Measurements from ENCODE around the gene PRKD2. TPM values are rescaled to one million over a fixed set of nuclear protein-coding genes. Genes with fewer than 3 reads are reported as not detected.
A peak's percentile ranks its signal among the peaks of the same experiment; 100 is the strongest.

Gene PRKD2
- total and polyA plus RNA-seq, 8 donors: 7.0 to 50.6 (median 26.3) TPM

DNA sequence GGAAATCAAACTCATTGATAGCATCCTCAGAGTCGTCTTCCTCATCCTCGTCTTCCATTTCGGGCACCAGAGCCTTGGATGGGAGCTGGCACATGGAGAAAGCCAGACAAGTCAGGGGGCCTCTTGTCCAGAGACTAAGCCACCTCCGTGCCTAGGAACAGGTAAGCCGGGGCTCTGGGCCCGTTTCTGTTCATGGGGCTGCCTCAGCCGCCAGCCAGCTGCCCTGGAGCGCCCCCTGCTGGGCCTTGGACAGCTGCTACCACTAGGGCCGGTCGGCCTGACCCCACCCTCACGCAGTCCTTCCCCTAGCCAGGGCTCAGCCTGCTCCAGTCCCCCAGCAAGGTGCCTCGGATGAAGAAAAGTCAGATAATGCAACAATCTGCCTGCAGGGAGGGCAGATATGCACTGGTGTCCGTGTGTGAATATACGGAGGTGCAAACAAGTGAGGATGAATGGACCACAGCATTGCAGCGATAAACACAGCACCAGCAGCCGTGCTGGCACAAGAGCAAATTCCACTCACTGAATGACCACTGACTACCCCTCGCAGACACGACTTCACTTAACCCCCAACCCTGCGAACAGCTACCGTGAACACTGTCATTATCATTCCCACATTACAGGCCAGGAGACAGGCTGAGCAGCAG is 11.9 kb upstream of the PRKD2 start:
- H3K27me3 ChIP-seq: no peaks in the 10 kb centered on the region
- TF ChIP-seq, protein P1, sequence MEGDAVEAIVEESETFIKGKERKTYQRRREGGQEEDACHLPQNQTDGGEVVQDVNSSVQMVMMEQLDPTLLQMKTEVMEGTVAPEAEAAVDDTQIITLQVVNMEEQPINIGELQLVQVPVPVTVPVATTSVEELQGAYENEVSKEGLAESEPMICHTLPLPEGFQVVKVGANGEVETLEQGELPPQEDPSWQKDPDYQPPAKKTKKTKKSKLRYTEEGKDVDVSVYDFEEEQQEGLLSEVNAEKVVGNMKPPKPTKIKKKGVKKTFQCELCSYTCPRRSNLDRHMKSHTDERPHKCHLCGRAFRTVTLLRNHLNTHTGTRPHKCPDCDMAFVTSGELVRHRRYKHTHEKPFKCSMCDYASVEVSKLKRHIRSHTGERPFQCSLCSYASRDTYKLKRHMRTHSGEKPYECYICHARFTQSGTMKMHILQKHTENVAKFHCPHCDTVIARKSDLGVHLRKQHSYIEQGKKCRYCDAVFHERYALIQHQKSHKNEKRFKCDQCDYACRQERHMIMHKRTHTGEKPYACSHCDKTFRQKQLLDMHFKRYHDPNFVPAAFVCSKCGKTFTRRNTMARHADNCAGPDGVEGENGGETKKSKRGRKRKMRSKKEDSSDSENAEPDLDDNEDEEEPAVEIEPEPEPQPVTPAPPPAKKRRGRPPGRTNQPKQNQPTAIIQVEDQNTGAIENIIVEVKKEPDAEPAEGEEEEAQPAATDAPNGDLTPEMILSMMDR (IDR thresholded peaks at IDR 0.05): peak in 5 of 7 experiments; percentile 65 to 95 (median 89)
- TF ChIP-seq POLR2A (IDR thresholded peaks at IDR 0.05) (no peak), POLR2AphosphoS5 (IDR thresholded peaks at IDR 0.05) (no peak), EP300 (IDR thresholded peaks at IDR 0.05) (no peak)
- 38 to 73% (median 42%) methylated on average over 10 to 20 of the region's 20 CpGs for WGBS, 5 donors
- no peaks in the 10 kb centered on the region for H3K9me3 ChIP-seq
- H3K4me3 ChIP-seq: no peak overlapping the region
- H3K36me3 ChIP-seq: peaks cover 92 to 100% (median 100%) of the 10 kb centered on the region in 4 donors
- H3K4me1 ChIP-seq: peaks cover 0 to 53% (median 24%) of the 10 kb centered on the region in 4 donors
- peak; percentile 82 to 90 for DNase-seq
- intact Hi-C loops (cut with DNase I; ENCODE audit: low total_unique reads): no loop called here
- peak overlapping the region in 3 of 5 donors; percentile 32 to 37 (median 35) for H3K27ac ChIP-seq

DNA sequence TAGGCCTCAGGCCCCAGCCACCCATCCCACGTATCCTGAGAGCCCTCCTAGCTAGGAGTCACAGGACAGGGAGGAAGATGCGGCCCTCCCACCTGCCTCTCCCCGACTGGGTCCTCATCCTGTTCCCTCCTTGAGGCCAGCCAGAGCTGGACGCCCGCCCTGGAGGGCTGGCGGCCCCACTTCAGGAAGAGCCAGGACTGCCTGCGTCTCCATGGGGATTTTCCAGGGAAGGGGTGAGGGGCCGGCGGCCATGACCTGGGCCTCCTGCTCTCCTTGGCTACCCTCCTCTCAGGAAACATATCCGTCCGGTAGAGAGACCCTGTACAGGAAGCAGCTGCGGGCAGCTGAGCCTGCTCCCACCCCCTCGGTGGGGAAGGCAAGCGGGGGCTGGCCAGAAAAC is 11.3 kb upstream of the PRKD2 start:
- WGBS, 5 donors: 66 to 91% (median 81%) methylated on average over 10 to 14 of the region's 14 CpGs
- intact Hi-C loops (cut with DNase I; ENCODE audit: low total_unique reads): no loop called here
- Histone ChIP-seq H3K9me3 (no peaks in the 10 kb centered on the region), H3K4me3 (no peak overlapping the region), H3K4me1 (peaks cover 0 to 51% (median 24%) of the 10 kb centered on the region in 4 donors), H3K27ac (peak overlapping the region in 3 of 5 donors; percentile 32 to 37 (median 35)), H3K27me3 (no peaks in the 10 kb centered on the region), H3K36me3 (peaks cover 92 to 100% (median 100%) of the 10 kb centered on the region in 4 donors)
- peak in 1 of 2 donors; percentile 64 for DNase-seq
- no peak for TF ChIP-seq POLR2AphosphoS5 (IDR thresholded peaks at IDR 0.05)
- no peak for TF ChIP-seq POLR2A (IDR thresholded peaks at IDR 0.05)
- TF ChIP-seq, protein P1 (IDR thresholded peaks at IDR 0.05): no peak

DNA sequence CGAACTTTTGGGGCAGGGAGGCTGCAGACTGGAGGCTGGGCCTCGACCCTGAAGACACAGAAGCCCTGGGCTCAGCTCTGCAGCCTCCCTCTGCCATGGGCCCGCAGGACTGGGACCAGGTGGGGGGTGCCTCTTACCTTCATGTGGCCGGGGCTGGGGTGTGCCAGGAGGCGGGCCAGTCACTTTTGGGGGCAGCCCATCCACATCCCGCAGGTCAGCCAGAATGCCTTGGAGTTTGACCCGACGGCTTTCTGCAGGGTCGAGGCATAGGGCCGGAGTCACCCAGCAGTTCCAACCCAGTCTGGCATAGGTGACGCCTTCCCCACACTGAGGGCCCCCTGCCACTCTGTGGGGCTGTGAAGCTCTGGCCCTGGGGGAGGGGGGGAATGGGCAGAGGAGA is 10.8 kb upstream of the PRKD2 start:
- no peak for DNase-seq
- WGBS, 5 donors: 82 to 91% (median 85%) methylated on average over 10 to 11 of the region's 11 CpGs
- H3K9me3 ChIP-seq: no peaks in the 10 kb centered on the region
- peaks cover 92 to 100% (median 100%) of the 10 kb centered on the region in 4 donors for H3K36me3 ChIP-seq
- H3K4me1 ChIP-seq: peaks cover 0 to 46% (median 23%) of the 10 kb centered on the region in 4 donors
- intact Hi-C loops (cut with DNase I; ENCODE audit: low total_unique reads): no loop called here
- no peak for TF ChIP-seq POLR2AphosphoS5 (IDR thresholded peaks at IDR 0.05)
- TF ChIP-seq, protein P1 (IDR thresholded peaks at IDR 0.05): no peak
- TF ChIP-seq EP300 (IDR thresholded peaks at IDR 0.05): no peak
- TF ChIP-seq POLR2A (IDR thresholded peaks at IDR 0.05): no peak
- peak overlapping the region in 3 of 5 donors; percentile 32 to 37 (median 35) for H3K27ac ChIP-seq
- no peak overlapping the region for H3K4me3 ChIP-seq
- H3K27me3 ChIP-seq: no peaks in the 10 kb centered on the region

DNA sequence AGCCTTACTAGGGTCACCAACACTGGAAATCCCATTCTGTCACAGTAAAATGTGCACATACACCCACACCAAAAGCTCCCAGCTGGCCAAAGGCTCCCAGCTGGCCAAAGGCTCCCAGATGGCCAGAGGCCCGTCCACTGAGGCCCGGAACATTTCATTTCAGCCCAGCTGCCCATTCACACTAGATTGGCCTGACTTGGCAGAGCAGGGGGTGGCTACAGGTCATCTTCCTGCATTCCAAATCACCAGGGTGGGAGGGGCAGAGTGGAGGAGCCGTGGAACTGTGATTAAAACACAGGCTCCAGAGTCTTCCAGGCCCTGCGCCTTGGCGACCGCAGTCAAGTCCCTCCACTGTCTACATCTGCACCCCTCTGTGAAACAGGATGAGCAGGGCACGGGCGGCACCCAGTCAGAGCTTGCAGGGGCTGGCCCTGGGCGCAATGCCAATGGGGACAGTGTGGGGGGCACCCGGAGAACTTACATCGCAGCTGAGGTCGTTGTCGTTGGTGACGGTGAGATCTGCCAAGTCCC is 10.1 kb upstream of the PRKD2 start:
- peak overlapping the region in 2 of 5 donors; percentile 7 to 37 for H3K27ac ChIP-seq
- peaks cover 92 to 100% (median 100%) of the 10 kb centered on the region in 4 donors for H3K36me3 ChIP-seq
- WGBS, 5 donors: 67 to 87% (median 81%) methylated on average over 11 to 14 of the region's 14 CpGs
- H3K4me1 ChIP-seq: peaks cover 0 to 39% (median 19%) of the 10 kb centered on the region in 4 donors
- no peaks in the 10 kb centered on the region for H3K27me3 ChIP-seq
- no peaks in the 10 kb centered on the region for H3K9me3 ChIP-seq
- no peak for DNase-seq
- H3K4me3 ChIP-seq: no peak overlapping the region
- intact Hi-C loops (cut with DNase I; ENCODE audit: low total_unique reads): no loop called here
- TF ChIP-seq POLR2AphosphoS5 (IDR thresholded peaks at IDR 0.05) (no peak), EP300 (IDR thresholded peaks at IDR 0.05) (no peak), POLR2A (IDR thresholded peaks at IDR 0.05) (no peak)
- TF ChIP-seq, protein P1 (IDR thresholded peaks at IDR 0.05): no peak
